PFSK-1 (cell line): ENCODE results near the gene S100Z.

Source experiments
- FOXP2 ChIP-seq: optimal IDR thresholded peaks from 2 replicates; pipeline ENCODE3; 2011; ENCODE audit warnings: borderline replicate concordance, control low read depth, inconsistent platforms; ENCODE audit not compliant: insufficient read depth; ENCODE audit errors: extremely low read length, extremely low read depth
- POLR2AphosphoS5 ChIP-seq: IDR thresholded peaks from 2 replicates; pipeline ENCODE4 v1.6.1; 2012; ENCODE audit warnings: low read depth, mild to moderate bottlenecking, control low read depth, low read length, moderate library complexity
- REST ChIP-seq, 2 experiments: IDR thresholded peaks; 2 replicates each; pipeline versions ENCODE4 v1.6.1 to v1.8.0; 2011 to 2012; ENCODE audit warnings: low read depth in 2 of 2, low read length in 2 of 2, control low read depth in 1 of 2, inconsistent platforms in 1 of 2, mild to moderate bottlenecking in 1 of 2, moderate library complexity in 1 of 2; ENCODE audit not compliant: insufficient read depth in 1 of 2
- SIN3A ChIP-seq: IDR thresholded peaks from 2 replicates; pipeline ENCODE4 v1.6.1; 2012; ENCODE audit warnings: mild to moderate bottlenecking, low read length, moderate library complexity, borderline replicate concordance; ENCODE audit not compliant: insufficient read depth
- TAF1 ChIP-seq: IDR thresholded peaks from 2 replicates; pipeline ENCODE4 v1.6.1; 2012; ENCODE audit warnings: low read length, control low read depth, borderline replicate concordance; ENCODE audit not compliant: insufficient read depth

S100Z gene

GRCh38 chr5:76926329-76927105 is 76.7 kb downstream of the S100Z start:
- TF ChIP-seq SIN3A (no peak), FOXP2 (no peak), REST (IDR thresholded peaks at IDR 0.05; ENCODE audit: insufficient read depth in 1 of 2, low read depth in 2 of 2, low read length in 2 of 2) (no peak), TAF1 (no peak), POLR2AphosphoS5 (no peak)

GRCh38 chr5:76927961-76928360 is 78.1 kb downstream of the S100Z start:
- TF ChIP-seq REST (IDR thresholded peaks at IDR 0.05; ENCODE audit: insufficient read depth in 1 of 2, low read depth in 2 of 2, low read length in 2 of 2), result no peak
- TF ChIP-seq FOXP2, result no peak
- TF ChIP-seq TAF1, result no peak
- TF ChIP-seq POLR2AphosphoS5, result no peak
- no peak for TF ChIP-seq SIN3A

- TF ChIP-seq SIN3A, result no peak
- no peak for TF ChIP-seq REST (IDR thresholded peaks at IDR 0.05; ENCODE audit: insufficient read depth in 1 of 2, low read depth in 2 of 2, low read length in 2 of 2)
- TF ChIP-seq FOXP2, result no peak
- TF ChIP-seq TAF1, result no peak
- TF ChIP-seq POLR2AphosphoS5, result no peak
Measured at GRCh38 chr5:76930083-76930482, 80.3 kb downstream of the S100Z start.

- TF ChIP-seq SIN3A (no peak), FOXP2 (no peak), REST (IDR thresholded peaks at IDR 0.05; ENCODE audit: insufficient read depth in 1 of 2, low read depth in 2 of 2, low read length in 2 of 2) (no peak), TAF1 (no peak), POLR2AphosphoS5 (no peak)
Measured at GRCh38 chr5:76938177-76938576, 88.4 kb downstream of the S100Z start.

GRCh38 chr5:76941000-76941399 is 91.2 kb downstream of the S100Z start:
- TF ChIP-seq REST (IDR thresholded peaks at IDR 0.05; ENCODE audit: insufficient read depth in 1 of 2, low read depth in 2 of 2, low read length in 2 of 2) (no peak), POLR2AphosphoS5 (no peak), TAF1 (no peak), FOXP2 (no peak), SIN3A (no peak)
